ENCODE measurements around the gene ZNF823.

GRCh38 chr19:11737964-11738745 is 591 bp downstream of the ZNF823 start:
- TF ChIP-seq FOXK2 (IDR thresholded peaks at IDR 0.05) (no peak), POLR2A (IDR thresholded peaks at IDR 0.05; ENCODE audit: insufficient read depth in 1 of 2, low read depth in 2 of 2, low read length in 2 of 2) (peak; percentile 62 to 71; a peak in 3 of 4 replicates), ZBTB33 (CRISPR knock-in tag; IDR thresholded peaks at IDR 0.05) (no peak), GATA4 (IDR thresholded peaks at IDR 0.05; ENCODE audit: borderline replicate concordance, low read depth) (no peak), CHCHD3 (CRISPR knock-in tag; IDR thresholded peaks at IDR 0.05) (no peak), TAF1 (CRISPR knock-in tag; IDR thresholded peaks at IDR 0.05) (peak; percentile 57; the same call in 1 of the 2 replicates), ZNF607 (CRISPR knock-in tag; IDR thresholded peaks at IDR 0.05; ENCODE audit: borderline replicate concordance) (peak; percentile 34; the same call in 1 of the 2 replicates), CTCF (CRISPR knock-in tag; IDR thresholded peaks at IDR 0.05) (no peak), ZNF615 (CRISPR knock-in tag; IDR thresholded peaks at IDR 0.05; ENCODE audit: borderline replicate concordance) (no peak)
